ENCODE results near the gene KRT15.
A peak's percentile ranks its signal among the peaks of the same experiment; 100 is the strongest.

KRT15 gene

GRCh38 chr17:41486809-41487530 lies 31.7 kb downstream of the KRT15 start:
- DNase-seq (ENCODE audit: low read depth) = no peak
- TF ChIP-seq CTCF (conservative IDR thresholded peaks at IDR 0.05; ENCODE audit: low read length) = peak; percentile 32
- no peak overlapping the region for H3K4me3 ChIP-seq (ENCODE audit: low read length)

- H3K4me3 ChIP-seq (ENCODE audit: low read length) = no peak overlapping the region
- TF ChIP-seq CTCF (conservative IDR thresholded peaks at IDR 0.05; ENCODE audit: low read length) = no peak
- no peak for DNase-seq (ENCODE audit: low read depth)
These were observed 32.4 kb downstream of the KRT15 start for GRCh38 chr17:41486316-41486715.

GRCh38 chr17:41484920-41485904 lies 33.5 kb downstream of the KRT15 start:
- TF ChIP-seq CTCF (conservative IDR thresholded peaks at IDR 0.05; ENCODE audit: low read length) = no peak
- no peak for DNase-seq (ENCODE audit: low read depth)
- no peak overlapping the region for H3K4me3 ChIP-seq (ENCODE audit: low read length)

GRCh38 chr17:41483991-41484826 lies 34.5 kb downstream of the KRT15 start:
- H3K4me3 ChIP-seq (ENCODE audit: low read length) = no peak overlapping the region

GRCh38 chr17:41483531-41483930 lies 35.2 kb downstream of the KRT15 start:
- DNase-seq (ENCODE audit: low read depth) = no peak
- no peak overlapping the region for H3K4me3 ChIP-seq (ENCODE audit: low read length)
- TF ChIP-seq CTCF (conservative IDR thresholded peaks at IDR 0.05; ENCODE audit: low read length) = no peak

More at GRCh38 chr17:41483991-41484826, 34.5 kb downstream of the KRT15 start:
- TF ChIP-seq CTCF (conservative IDR thresholded peaks at IDR 0.05; ENCODE audit: low read length) = no peak
- DNase-seq (ENCODE audit: low read depth) = no peak

GRCh38 chr17:41481036-41481435 lies 37.7 kb downstream of the KRT15 start, which contains the start of gene KRT35:
KRT35 (minus strand) TSS chr17:41481151; CDS start chr17:41481097, 54 bp downstream.
- TF ChIP-seq CTCF (conservative IDR thresholded peaks at IDR 0.05; ENCODE audit: low read length) = no peak
- no peak for DNase-seq (ENCODE audit: low read depth)
- no peak within 1 kb of the TSS for H3K4me3 ChIP-seq (ENCODE audit: low read length)
